Measurements from ENCODE around the gene NLRC5.

NLRC5 gene

GRCh38 chr16:57020651-57021050 lies 31.3 kb downstream of the NLRC5 start:
- Histone ChIP-seq H3K4me1 (ENCODE audit: control insufficient read depth, insufficient read depth, low read depth, low read length) (no peaks in the 10 kb centered on the region), H3K18ac (ENCODE audit: low read depth in 1 of 2, low read length in 2 of 2) (no peak overlapping the region)
- WGBS, result 95% methylated on average over 8 of the region's 8 CpGs

GRCh38 chr16:57021757-57022156 lies 32.4 kb downstream of the NLRC5 start:
- no peak overlapping the region for H2BK12ac ChIP-seq (ENCODE audit: low read length in 2 of 2)
- no peak overlapping the region for H3K4me2 ChIP-seq (ENCODE audit: low read length, poor library complexity, severe bottlenecking)
- H3K14ac ChIP-seq (ENCODE audit: low read length in 2 of 2), result no peak overlapping the region
- H3K27me3 ChIP-seq (ENCODE audit: control insufficient read depth in 1 of 2, insufficient read depth in 1 of 2, low read length in 2 of 2), result no peaks in the 10 kb centered on the region
- no peak overlapping the region for H3K4ac ChIP-seq (ENCODE audit: low read depth in 1 of 2, low read length in 2 of 2)
- H3K27ac ChIP-seq (ENCODE audit: low read length, poor library complexity, severe bottlenecking), result no peak overlapping the region
- no peak overlapping the region for H2AFZ ChIP-seq (ENCODE audit: low read depth, low read length)
- H3K9me3 ChIP-seq (ENCODE audit: control insufficient read depth, low read length), result no peaks in the 10 kb centered on the region
- no peaks in the 10 kb centered on the region for H3K4me1 ChIP-seq (ENCODE audit: control insufficient read depth, insufficient read depth, low read depth, low read length)
- H2BK5ac ChIP-seq (ENCODE audit: low read depth, low read length, poor library complexity, severe bottlenecking), result no peak overlapping the region
- no peak for DNase-seq
- no peak overlapping the region for H2AK5ac ChIP-seq (ENCODE audit: low read length, severe bottlenecking)
- H3K23ac ChIP-seq (ENCODE audit: low read length in 2 of 2), result no peak overlapping the region
- H3K79me1 ChIP-seq (replicated peaks; ENCODE audit: low read length, poor library complexity, severe bottlenecking), result no peaks in the 10 kb centered on the region
- H2BK120ac ChIP-seq (ENCODE audit: low read depth, low read length), result no peak overlapping the region
- H3K36me3 ChIP-seq (ENCODE audit: control insufficient read depth in 1 of 2, insufficient read depth in 2 of 2, low read depth in 1 of 2, low read length in 2 of 2), result peaks cover 30 to 98% of the 10 kb centered on the region in 2 experiments
- no peak overlapping the region for H3K18ac ChIP-seq (ENCODE audit: low read depth in 1 of 2, low read length in 2 of 2)
- H4K91ac ChIP-seq (ENCODE audit: low read length), result no peak overlapping the region
- H3K4me3 ChIP-seq (ENCODE audit: insufficient read depth in 1 of 2, low read depth in 1 of 2, low read length in 2 of 2), result no peak overlapping the region
- H3K9ac ChIP-seq (ENCODE audit: low read length), result no peak overlapping the region
- WGBS, result 93% methylated on average over 6 of the region's 6 CpGs
- no peak overlapping the region for H2BK15ac ChIP-seq (ENCODE audit: low read depth, poor library complexity, severe bottlenecking)
- H4K8ac ChIP-seq (ENCODE audit: low read length), result no peak overlapping the region

More at GRCh38 chr16:57020651-57021050, 31.3 kb downstream of the NLRC5 start:
- no peak for DNase-seq
- no peaks in the 10 kb centered on the region for H3K27me3 ChIP-seq (ENCODE audit: control insufficient read depth in 1 of 2, insufficient read depth in 1 of 2, low read length in 2 of 2)
- peaks cover 30 to 95% of the 10 kb centered on the region in 2 experiments for H3K36me3 ChIP-seq (ENCODE audit: control insufficient read depth in 1 of 2, insufficient read depth in 2 of 2, low read depth in 1 of 2, low read length in 2 of 2)
- H2BK120ac ChIP-seq (ENCODE audit: low read depth, low read length), result no peak overlapping the region
- no peak overlapping the region for H2BK12ac ChIP-seq (ENCODE audit: low read length in 2 of 2)
- no peak overlapping the region for H3K9ac ChIP-seq (ENCODE audit: low read length)
- no peak overlapping the region for H3K4me3 ChIP-seq (ENCODE audit: insufficient read depth in 1 of 2, low read depth in 1 of 2, low read length in 2 of 2)
- no peak overlapping the region for H4K91ac ChIP-seq (ENCODE audit: low read length)
- H3K14ac ChIP-seq (ENCODE audit: low read length in 2 of 2), result no peak overlapping the region
- no peak overlapping the region for H3K23ac ChIP-seq (ENCODE audit: low read length in 2 of 2)
- no peak overlapping the region for H2BK15ac ChIP-seq (ENCODE audit: low read depth, poor library complexity, severe bottlenecking)
- H2AFZ ChIP-seq (ENCODE audit: low read depth, low read length), result no peak overlapping the region
- H4K8ac ChIP-seq (ENCODE audit: low read length), result no peak overlapping the region
- no peak overlapping the region for H2AK5ac ChIP-seq (ENCODE audit: low read length, severe bottlenecking)
- no peak overlapping the region for H3K27ac ChIP-seq (ENCODE audit: low read length, poor library complexity, severe bottlenecking)
- H3K79me1 ChIP-seq (replicated peaks; ENCODE audit: low read length, poor library complexity, severe bottlenecking), result no peaks in the 10 kb centered on the region
- H3K4ac ChIP-seq (ENCODE audit: low read depth in 1 of 2, low read length in 2 of 2), result no peak overlapping the region
- no peak overlapping the region for H2BK5ac ChIP-seq (ENCODE audit: low read depth, low read length, poor library complexity, severe bottlenecking)
- no peaks in the 10 kb centered on the region for H3K9me3 ChIP-seq (ENCODE audit: control insufficient read depth, low read length)
- no peak overlapping the region for H3K4me2 ChIP-seq (ENCODE audit: low read length, poor library complexity, severe bottlenecking)

- Histone ChIP-seq H2BK12ac (ENCODE audit: low read length in 2 of 2) (no peak overlapping the region), H3K27me3 (ENCODE audit: control insufficient read depth in 1 of 2, insufficient read depth in 1 of 2, low read length in 2 of 2) (no peaks in the 10 kb centered on the region), H3K4me3 (ENCODE audit: insufficient read depth in 1 of 2, low read depth in 1 of 2, low read length in 2 of 2) (no peak overlapping the region), H3K4me2 (ENCODE audit: low read length, poor library complexity, severe bottlenecking) (no peak overlapping the region), H3K9me3 (ENCODE audit: control insufficient read depth, low read length) (no peaks in the 10 kb centered on the region), H2AFZ (ENCODE audit: low read depth, low read length) (no peak overlapping the region), H3K14ac (ENCODE audit: low read length in 2 of 2) (no peak overlapping the region), H2BK5ac (ENCODE audit: low read depth, low read length, poor library complexity, severe bottlenecking) (no peak overlapping the region), H4K8ac (ENCODE audit: low read length) (no peak overlapping the region), H2BK15ac (ENCODE audit: low read depth, poor library complexity, severe bottlenecking) (no peak overlapping the region), H2AK5ac (ENCODE audit: low read length, severe bottlenecking) (no peak overlapping the region), H3K79me1 (replicated peaks; ENCODE audit: low read length, poor library complexity, severe bottlenecking) (no peaks in the 10 kb centered on the region), H3K18ac (ENCODE audit: low read depth in 1 of 2, low read length in 2 of 2) (no peak overlapping the region), H3K4me1 (ENCODE audit: control insufficient read depth, insufficient read depth, low read depth, low read length) (no peaks in the 10 kb centered on the region), H3K9ac (ENCODE audit: low read length) (no peak overlapping the region), H4K91ac (ENCODE audit: low read length) (no peak overlapping the region), H3K27ac (ENCODE audit: low read length, poor library complexity, severe bottlenecking) (no peak overlapping the region), H3K23ac (ENCODE audit: low read length in 2 of 2) (no peak overlapping the region), H3K36me3 (ENCODE audit: control insufficient read depth in 1 of 2, insufficient read depth in 2 of 2, low read depth in 1 of 2, low read length in 2 of 2) (peaks cover 30 to 98% of the 10 kb centered on the region in 2 experiments), H3K4ac (ENCODE audit: low read depth in 1 of 2, low read length in 2 of 2) (no peak overlapping the region), H2BK120ac (ENCODE audit: low read depth, low read length) (no peak overlapping the region)
- whole genome bisulfite sequencing, result 94% methylated on average over 7 of the region's 7 CpGs
- no peak for DNase-seq
Observed at GRCh38 chr16:57022445-57022844, 33.1 kb downstream of the NLRC5 start.

- DNase-seq, result no peak
- no peak overlapping the region for H3K18ac ChIP-seq (ENCODE audit: low read depth in 1 of 2, low read length in 2 of 2)
- no peak overlapping the region for H2AK5ac ChIP-seq (ENCODE audit: low read length, severe bottlenecking)
- H3K4ac ChIP-seq (ENCODE audit: low read depth in 1 of 2, low read length in 2 of 2), result no peak overlapping the region
- H3K23ac ChIP-seq (ENCODE audit: low read length in 2 of 2), result no peak overlapping the region
- no peaks in the 10 kb centered on the region for H3K79me1 ChIP-seq (replicated peaks; ENCODE audit: low read length, poor library complexity, severe bottlenecking)
- no peak overlapping the region for H3K14ac ChIP-seq (ENCODE audit: low read length in 2 of 2)
- H2AFZ ChIP-seq (ENCODE audit: low read depth, low read length), result no peak overlapping the region
- no peak overlapping the region for H2BK12ac ChIP-seq (ENCODE audit: low read length in 2 of 2)
- H2BK5ac ChIP-seq (ENCODE audit: low read depth, low read length, poor library complexity, severe bottlenecking), result no peak overlapping the region
- H3K9ac ChIP-seq (ENCODE audit: low read length), result no peak overlapping the region
- H4K8ac ChIP-seq (ENCODE audit: low read length), result no peak overlapping the region
- H2BK15ac ChIP-seq (ENCODE audit: low read depth, poor library complexity, severe bottlenecking), result no peak overlapping the region
- no peak overlapping the region for H3K27ac ChIP-seq (ENCODE audit: low read length, poor library complexity, severe bottlenecking)
- no peaks in the 10 kb centered on the region for H3K4me1 ChIP-seq (ENCODE audit: control insufficient read depth, insufficient read depth, low read depth, low read length)
- H3K27me3 ChIP-seq (ENCODE audit: control insufficient read depth in 1 of 2, insufficient read depth in 1 of 2, low read length in 2 of 2), result no peaks in the 10 kb centered on the region
- no peak overlapping the region for H2BK120ac ChIP-seq (ENCODE audit: low read depth, low read length)
- no peak overlapping the region for H3K4me2 ChIP-seq (ENCODE audit: low read length, poor library complexity, severe bottlenecking)
- H3K9me3 ChIP-seq (ENCODE audit: control insufficient read depth, low read length), result no peaks in the 10 kb centered on the region
- H4K91ac ChIP-seq (ENCODE audit: low read length), result no peak overlapping the region
- 90% methylated on average over 8 of the region's 8 CpGs for WGBS
- peaks cover 27 to 98% of the 10 kb centered on the region in 2 experiments for H3K36me3 ChIP-seq (ENCODE audit: control insufficient read depth in 1 of 2, insufficient read depth in 2 of 2, low read depth in 1 of 2, low read length in 2 of 2)
- H3K4me3 ChIP-seq (ENCODE audit: insufficient read depth in 1 of 2, low read depth in 1 of 2, low read length in 2 of 2), result no peak overlapping the region
Observed at GRCh38 chr16:57023541-57024249, 34.3 kb downstream of the NLRC5 start.
